ENCODE results near the gene BCAS3. TPM values are rescaled to one million over a fixed set of nuclear protein-coding genes. Genes with fewer than 3 reads are reported as not detected.

BCAS3 gene
- total RNA-seq, 2 experiments from 2014 or later: 13.4 to 14.5 TPM

- H3K79me2 ChIP-seq (ENCODE audit: insufficient read depth, low read depth, low read length): no peaks in the 10 kb centered on the region
- no peak overlapping the region for H3K27ac ChIP-seq (ENCODE audit: low read depth, low read length, poor library complexity, severe bottlenecking)
- no peak for DNase-seq (ENCODE audit: low spot score)
- no TSS peak for BruUV-seq (replicated peaks)
- ChIA-PET POLR2A (interaction anchor here (1.0 kb wide), 1 partner anchor 21 kb away, joined by 3 read pairs; no protein-coding TSS in a partner anchor), CTCF (ENCODE audit: unreplicated experiment) (no interaction called here)
- intact Hi-C loops (cut with micrococcal nuclease; ENCODE audit: unreplicated experiment): no loop called here
- no peaks in the 10 kb centered on the region for H3K9me3 ChIP-seq (ENCODE audit: low read length)
- no peaks in the 10 kb centered on the region for H3K9me2 ChIP-seq (ENCODE audit: insufficient read depth, low read length)
- H3K4me1 ChIP-seq (ENCODE audit: insufficient read depth, low read length, poor library complexity, severe bottlenecking): no peaks in the 10 kb centered on the region
- no peak overlapping the region for H2AFZ ChIP-seq (ENCODE audit: low read length)
- H4K20me1 ChIP-seq (ENCODE audit: insufficient read depth, low read length): no peaks in the 10 kb centered on the region
- no peak overlapping the region for H3K4me3 ChIP-seq (ENCODE audit: low read depth, low read length, poor library complexity, severe bottlenecking)
- TF ChIP-seq EZH2phosphoT487 (IDR thresholded peaks at IDR 0.05; ENCODE audit: borderline replicate concordance, low read depth, low read length) (no peak), CTCF (conservative IDR thresholded peaks at IDR 0.05; ENCODE audit: low read length) (no peak)
- no peak overlapping the region for H3K4me2 ChIP-seq (ENCODE audit: low read length)
- H3K36me3 ChIP-seq (ENCODE audit: insufficient read depth, low read length): no peaks in the 10 kb centered on the region
Measured at GRCh38 chr17:61313461-61314326, 636.0 kb downstream of the BCAS3 start.

- BruUV-seq (replicated peaks): no TSS peak
- Histone ChIP-seq H3K9me3 (ENCODE audit: low read length) (no peaks in the 10 kb centered on the region), H2AFZ (ENCODE audit: low read length) (no peak overlapping the region), H3K79me2 (ENCODE audit: insufficient read depth, low read depth, low read length) (no peaks in the 10 kb centered on the region), H3K4me1 (ENCODE audit: insufficient read depth, low read length, poor library complexity, severe bottlenecking) (no peaks in the 10 kb centered on the region), H3K9me2 (ENCODE audit: insufficient read depth, low read length) (no peaks in the 10 kb centered on the region), H3K27ac (ENCODE audit: low read depth, low read length, poor library complexity, severe bottlenecking) (no peak overlapping the region), H4K20me1 (ENCODE audit: insufficient read depth, low read length) (no peaks in the 10 kb centered on the region), H3K4me3 (ENCODE audit: low read depth, low read length, poor library complexity, severe bottlenecking) (no peak overlapping the region), H3K36me3 (ENCODE audit: insufficient read depth, low read length) (no peaks in the 10 kb centered on the region), H3K4me2 (ENCODE audit: low read length) (no peak overlapping the region)
- ChIA-PET CTCF (ENCODE audit: unreplicated experiment) (no interaction called here), POLR2A (interaction anchor here (1.0 kb wide), 1 partner anchor 20 kb away, joined by 3 read pairs; no protein-coding TSS in a partner anchor)
- intact Hi-C loops (cut with micrococcal nuclease; ENCODE audit: unreplicated experiment): no loop called here
- no peak for TF ChIP-seq EZH2phosphoT487 (IDR thresholded peaks at IDR 0.05; ENCODE audit: borderline replicate concordance, low read depth, low read length)
- TF ChIP-seq CTCF (conservative IDR thresholded peaks at IDR 0.05; ENCODE audit: low read length): no peak
- DNase-seq (ENCODE audit: low spot score): no peak
Measured at GRCh38 chr17:61314368-61315078, 636.9 kb downstream of the BCAS3 start.
